GM12878 (cell line): Measurements from ENCODE around the gene CFLAR. TPM values are rescaled to one million over a fixed set of nuclear protein-coding genes. Genes with fewer than 3 reads are reported as not detected.

ENCODE experiments used
- ATF2 ChIP-seq: IDR thresholded peaks from 2 replicates; pipeline ENCODE4 v1.6.1; 2012; ENCODE audit warnings: low read length, inconsistent platforms
- BMI1 ChIP-seq: fragments of 450-650 bp; IDR thresholded peaks from 2 replicates; pipeline ENCODE4 v1.6.1; 2016; ENCODE audit warnings: mild to moderate bottlenecking, moderate library complexity, borderline replicate concordance
- CBFB ChIP-seq: IDR thresholded peaks from 2 replicates; pipeline ENCODE4 v1.6.1; 2016; ENCODE audit warnings: antibody characterized with exemption, low read depth
- CHD4 ChIP-seq: fragments of 200-600 bp; sonication (generic); IDR thresholded peaks from 2 replicates; pipeline ENCODE4 v1.6.1; 2016; ENCODE audit warnings: mild to moderate bottlenecking
- DPF2 ChIP-seq: fragments of 450-650 bp; IDR thresholded peaks from 2 replicates; pipeline ENCODE4 v1.6.1; 2017; ENCODE audit warnings: mild to moderate bottlenecking
- EZH2 ChIP-seq: IDR thresholded peaks from 2 replicates; pipeline ENCODE4 v1.6.1; 2012; ENCODE audit warnings: low read depth, mild to moderate bottlenecking, control low read depth, inconsistent platforms, low read length, borderline replicate concordance; ENCODE audit not compliant: control insufficient read depth
- GATAD2B ChIP-seq: fragments of 450-650 bp; conservative IDR thresholded peaks from 2 replicates; pipeline ENCODE4 v1.6.1; 2017; ENCODE audit warnings: low read depth, mild to moderate bottlenecking, moderate library complexity
- KAT2A ChIP-seq: conservative IDR thresholded peaks from 2 replicates; pipeline ENCODE4 v1.6.1; 2011; ENCODE audit warnings: low read depth, low read length; ENCODE audit not compliant: control insufficient read depth
- LARP7 ChIP-seq: fragments of 450-650 bp; IDR thresholded peaks from 2 replicates; pipeline ENCODE4 v1.6.1; 2017; ENCODE audit warnings: mild to moderate bottlenecking
- NFIC ChIP-seq: IDR thresholded peaks from 2 replicates; pipeline ENCODE4 v1.6.1; 2012; ENCODE audit warnings: low read depth, mild to moderate bottlenecking, inconsistent platforms, low read length, moderate library complexity
- NFXL1 ChIP-seq: fragments of 450-650 bp; IDR thresholded peaks from 2 replicates; pipeline ENCODE4 v1.6.1; 2017; ENCODE audit warnings: antibody characterized with exemption, mild to moderate bottlenecking, borderline replicate concordance
- NR2C2 ChIP-seq: IDR thresholded peaks from 2 replicates; pipeline ENCODE4 v1.6.1; 2011; ENCODE audit warnings: borderline replicate concordance, low read depth; ENCODE audit not compliant: control insufficient read depth, insufficient read length
- NR2F1 ChIP-seq: fragments of 450-650 bp; conservative IDR thresholded peaks from 2 replicates; pipeline ENCODE4 v1.6.1; 2017; ENCODE audit warnings: mild to moderate bottlenecking
- SMC3 ChIP-seq: IDR thresholded peaks from 2 replicates; pipeline ENCODE4 v1.6.1; 2011; ENCODE audit warnings: low read length, improper control_type of control experiment, borderline replicate concordance
- SREBF1 ChIP-seq: IDR thresholded peaks from 2 replicates; pipeline ENCODE4 v1.6.1; 2012; ENCODE audit warnings: mild to moderate bottlenecking, low read length
- STAT1 ChIP-seq: fragments of 450-650 bp; conservative IDR thresholded peaks from 2 replicates; pipeline ENCODE4 v1.6.1; 2014; ENCODE audit warnings: antibody characterized with exemption, mild to moderate bottlenecking
- ZNF207 ChIP-seq: fragments of 450-650 bp; IDR thresholded peaks from 2 replicates; pipeline ENCODE4 v1.6.1; 2014; ENCODE audit warnings: antibody characterized with exemption, mild to moderate bottlenecking, borderline replicate concordance
- polyA plus RNA-seq, 11 experiments: library from polyadenylated mRNA; depleted of rRNA in 4 of 11; unstranded in 6 of 11; stranded (reverse) in 5 of 11; fragments of >200 nt; fragmentation: Nextera tagmentation in 4 of 11; fragmentation: Illumina TruSeq in 1 of 11; extraction: Ambion mirVana in 4 of 11; extraction: Trizol in 1 of 11; gene quantifications; 1 replicate in 1 of 11; 2 replicates in 10 of 11; pipeline versions ENCODE4 v1.2.1 to v1.2.3, GENCODE V29; 2011 to 2016; ENCODE audit warnings: inconsistent platforms in 2 of 11, missing spikeins in 2 of 11, low read depth in 1 of 11
- total RNA-seq, 4 experiments: library from RNA; depleted of rRNA in 3 of 4; stranded (reverse); fragments of >200 nt in 3 of 4; fragmentation: Illumina TruSeq in 1 of 4; extraction: Trizol in 1 of 4; gene quantifications; 2 replicates each; pipeline versions ENCODE4 v1.2.1 to v1.2.3, GENCODE V29; 2013 to 2021
- TF ChIP-seq, protein P1 (sequence below): fragments of 450-650 bp; formaldehyde crosslinking; IDR thresholded peaks from 2 replicates; pipeline ENCODE4 v1.4.0; 2022; ENCODE audit warnings: mild to moderate bottlenecking, moderate library complexity
- TF ChIP-seq, protein P2 (sequence below): IDR thresholded peaks from 2 replicates; pipeline ENCODE4 v1.6.1; 2011; ENCODE audit warnings: mild to moderate bottlenecking, low read depth, low read length, moderate library complexity; ENCODE audit not compliant: insufficient replicate concordance
- TF ChIP-seq, protein P3 (sequence below): fragments of 450-650 bp; formaldehyde crosslinking; IDR thresholded peaks from 2 replicates; pipeline ENCODE4 v1.5.0; 2022; ENCODE audit warnings: mild to moderate bottlenecking, missing genetic modification characterization

The CFLAR gene
- total and polyA plus RNA-seq, 10 of the 15 experiments (the other 5 are each of a cell fraction or from before 2014, with no cell fraction given), result 80.6 to 181 (median 101) TPM

DNA sequence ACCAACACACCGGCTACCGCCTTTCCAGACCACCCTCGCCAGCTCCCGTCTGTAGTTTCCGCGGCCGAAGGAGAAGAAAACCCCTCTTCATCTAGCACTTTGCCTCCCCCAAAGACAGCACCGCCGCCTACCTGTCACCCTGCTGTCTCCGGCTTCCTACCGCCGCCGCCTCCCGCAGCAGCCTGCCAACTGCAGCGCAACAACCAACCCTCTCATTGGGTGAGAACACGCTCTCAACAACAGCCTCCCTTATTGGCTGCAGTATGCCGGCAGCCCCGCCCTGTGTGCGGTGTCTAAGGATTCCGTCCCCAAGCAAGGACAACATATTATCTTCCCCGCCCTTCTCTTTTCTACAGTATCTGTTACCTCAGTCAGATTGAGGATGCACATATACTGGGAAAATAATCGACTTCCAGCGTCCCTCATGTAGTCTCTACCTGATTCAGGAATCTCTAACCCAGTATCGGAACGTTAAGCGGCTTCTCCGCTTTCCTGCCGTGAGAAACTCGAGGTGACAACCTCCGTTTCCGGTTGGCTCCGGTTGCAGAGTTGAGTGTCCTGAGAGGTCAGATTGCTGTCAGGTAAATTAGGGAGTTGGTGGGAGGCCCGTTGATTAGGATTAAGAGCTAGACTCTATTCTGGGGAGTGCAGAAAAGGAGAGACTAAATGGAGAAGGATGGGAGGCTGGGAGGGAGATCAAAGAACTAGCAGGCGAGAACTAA is 44.3 kb upstream of the CFLAR start, which contains the start of the genes HYCC2 and NDUFB3 (continued):
- TF ChIP-seq LARP7, result peak; percentile 84
- no peak for TF ChIP-seq NR2C2
- TF ChIP-seq DPF2, result peak; percentile 51; the same call in 1 of the 2 replicates
- TF ChIP-seq, protein P1, sequence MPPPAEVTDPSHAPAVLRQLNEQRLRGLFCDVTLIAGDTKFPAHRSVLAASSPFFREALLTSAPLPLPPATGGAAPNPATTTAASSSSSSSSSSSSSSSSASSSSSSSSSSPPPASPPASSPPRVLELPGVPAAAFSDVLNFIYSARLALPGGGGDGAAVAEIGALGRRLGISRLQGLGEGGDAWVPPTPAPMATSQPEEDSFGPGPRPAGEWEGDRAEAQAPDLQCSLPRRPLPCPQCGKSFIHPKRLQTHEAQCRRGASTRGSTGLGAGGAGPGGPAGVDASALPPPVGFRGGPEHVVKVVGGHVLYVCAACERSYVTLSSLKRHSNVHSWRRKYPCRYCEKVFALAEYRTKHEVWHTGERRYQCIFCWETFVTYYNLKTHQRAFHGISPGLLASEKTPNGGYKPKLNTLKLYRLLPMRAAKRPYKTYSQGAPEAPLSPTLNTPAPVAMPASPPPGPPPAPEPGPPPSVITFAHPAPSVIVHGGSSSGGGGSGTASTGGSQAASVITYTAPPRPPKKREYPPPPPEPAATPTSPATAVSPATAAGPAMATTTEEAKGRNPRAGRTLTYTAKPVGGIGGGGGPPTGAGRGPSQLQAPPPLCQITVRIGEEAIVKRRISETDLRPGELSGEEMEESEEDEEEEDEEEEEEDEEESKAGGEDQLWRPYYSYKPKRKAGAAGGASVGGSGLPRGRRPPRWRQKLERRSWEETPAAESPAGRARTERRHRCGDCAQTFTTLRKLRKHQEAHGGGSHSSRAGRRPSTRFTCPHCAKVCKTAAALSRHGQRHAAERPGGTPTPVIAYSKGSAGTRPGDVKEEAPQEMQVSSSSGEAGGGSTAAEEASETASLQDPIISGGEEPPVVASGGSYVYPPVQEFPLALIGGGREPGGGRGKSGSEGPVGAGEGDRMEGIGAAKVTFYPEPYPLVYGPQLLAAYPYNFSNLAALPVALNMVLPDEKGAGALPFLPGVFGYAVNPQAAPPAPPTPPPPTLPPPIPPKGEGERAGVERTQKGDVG, result no peak
- TF ChIP-seq STAT1, result peak; percentile 99
- no peak for TF ChIP-seq SMC3
- TF ChIP-seq EZH2, result no peak
- TF ChIP-seq, protein P2, sequence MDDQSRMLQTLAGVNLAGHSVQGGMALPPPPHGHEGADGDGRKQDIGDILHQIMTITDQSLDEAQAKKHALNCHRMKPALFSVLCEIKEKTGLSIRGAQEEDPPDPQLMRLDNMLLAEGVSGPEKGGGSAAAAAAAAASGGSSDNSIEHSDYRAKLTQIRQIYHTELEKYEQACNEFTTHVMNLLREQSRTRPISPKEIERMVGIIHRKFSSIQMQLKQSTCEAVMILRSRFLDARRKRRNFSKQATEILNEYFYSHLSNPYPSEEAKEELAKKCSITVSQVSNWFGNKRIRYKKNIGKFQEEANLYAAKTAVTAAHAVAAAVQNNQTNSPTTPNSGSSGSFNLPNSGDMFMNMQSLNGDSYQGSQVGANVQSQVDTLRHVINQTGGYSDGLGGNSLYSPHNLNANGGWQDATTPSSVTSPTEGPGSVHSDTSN, result peak; percentile 38
- 0 out of 2 replicates have a peak, but pooled peaks have one; percentile 33 for TF ChIP-seq GATAD2B
- TF ChIP-seq SREBF1, result 0 out of 2 replicates have a peak, but pooled peaks have one; percentile 14
- peak; percentile 72 for TF ChIP-seq NR2F1
- peak; percentile 70; the same call in 1 of the 2 replicates for TF ChIP-seq NFIC
- TF ChIP-seq CBFB, result peak; percentile 87
- TF ChIP-seq ATF2, result 0 out of 2 replicates have a peak, but pooled peaks have one; percentile 35
- TF ChIP-seq NFXL1, result no peak
- peak; percentile 100 for TF ChIP-seq ZNF207
- TF ChIP-seq, protein P3, sequence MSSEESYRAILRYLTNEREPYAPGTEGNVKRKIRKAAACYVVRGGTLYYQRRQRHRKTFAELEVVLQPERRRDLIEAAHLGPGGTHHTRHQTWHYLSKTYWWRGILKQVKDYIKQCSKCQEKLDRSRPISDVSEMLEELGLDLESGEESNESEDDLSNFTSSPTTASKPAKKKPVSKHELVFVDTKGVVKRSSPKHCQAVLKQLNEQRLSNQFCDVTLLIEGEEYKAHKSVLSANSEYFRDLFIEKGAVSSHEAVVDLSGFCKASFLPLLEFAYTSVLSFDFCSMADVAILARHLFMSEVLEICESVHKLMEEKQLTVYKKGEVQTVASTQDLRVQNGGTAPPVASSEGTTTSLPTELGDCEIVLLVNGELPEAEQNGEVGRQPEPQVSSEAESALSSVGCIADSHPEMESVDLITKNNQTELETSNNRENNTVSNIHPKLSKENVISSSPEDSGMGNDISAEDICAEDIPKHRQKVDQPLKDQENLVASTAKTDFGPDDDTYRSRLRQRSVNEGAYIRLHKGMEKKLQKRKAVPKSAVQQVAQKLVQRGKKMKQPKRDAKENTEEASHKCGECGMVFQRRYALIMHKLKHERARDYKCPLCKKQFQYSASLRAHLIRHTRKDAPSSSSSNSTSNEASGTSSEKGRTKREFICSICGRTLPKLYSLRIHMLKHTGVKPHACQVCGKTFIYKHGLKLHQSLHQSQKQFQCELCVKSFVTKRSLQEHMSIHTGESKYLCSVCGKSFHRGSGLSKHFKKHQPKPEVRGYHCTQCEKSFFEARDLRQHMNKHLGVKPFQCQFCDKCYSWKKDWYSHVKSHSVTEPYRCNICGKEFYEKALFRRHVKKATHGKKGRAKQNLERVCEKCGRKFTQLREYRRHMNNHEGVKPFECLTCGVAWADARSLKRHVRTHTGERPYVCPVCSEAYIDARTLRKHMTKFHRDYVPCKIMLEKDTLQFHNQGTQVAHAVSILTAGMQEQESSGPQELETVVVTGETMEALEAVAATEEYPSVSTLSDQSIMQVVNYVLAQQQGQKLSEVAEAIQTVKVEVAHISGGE, result peak; percentile 98
- TF ChIP-seq CHD4, result no peak
- TF ChIP-seq BMI1, result no peak
- TF ChIP-seq KAT2A, result no peak
